ENCODE results near the gene ZC3H12D. TPM values are rescaled to one million over a fixed set of nuclear protein-coding genes. Genes with fewer than 3 reads are reported as not detected.

Gene ZC3H12D
- 0.16 TPM in 1 of 2 replicates, not detected in the other for total RNA-seq

GRCh38 chr6:149484733-149485700 lies at the start of gene ZC3H12D:
TSS of gene ZC3H12D (minus strand) at chr6:149485014. CDS start at chr6:149474543, 10,471 bp downstream.

GRCh38 chr6:149400050-149400449 lies 84.8 kb downstream of the ZC3H12D start, which contains the start of gene SUMO4:
TSS of gene SUMO4 (plus strand) at chr6:149400262. CDS start at chr6:149400392, 130 bp downstream.

Other genes with a start within 250 kb of the ZC3H12D start
- 10.4 and 25.9 TPM in 2 replicates for gene TAB2, start 167.3 kb downstream of the ZC3H12D start, total RNA-seq
- gene SUMO4, start 84.8 kb downstream of the ZC3H12D start, total RNA-seq: 0.65 and 4.3 TPM in 2 replicates
- 16.2 and 31.0 TPM in 2 replicates for gene PPIL4, start 61.0 kb upstream of the ZC3H12D start, total RNA-seq
- gene GINM1, start 81.4 kb upstream of the ZC3H12D start, total RNA-seq: 29.8 and 48.5 TPM in 2 replicates
- gene KATNA1, start 163.7 kb upstream of the ZC3H12D start, total RNA-seq: 20.4 and 23.9 TPM in 2 replicates
- gene LATS1, start 233.1 kb upstream of the ZC3H12D start, total RNA-seq: 5.2 and 12.9 TPM in 2 replicates